ENCODE results near the gene MACC1. TPM values are rescaled to one million over a fixed set of nuclear protein-coding genes. Genes with fewer than 3 reads are reported as not detected.
A peak's percentile ranks its signal among the peaks of the same experiment; 100 is the strongest.

Gene MACC1
- total and polyA plus RNA-seq, 10 of the 15 experiments (the other 5 are each of a cell fraction or from before 2014, with no cell fraction given), result 6.0 to 61.1 (median 12.7) TPM

- TF ChIP-seq, protein P1, sequence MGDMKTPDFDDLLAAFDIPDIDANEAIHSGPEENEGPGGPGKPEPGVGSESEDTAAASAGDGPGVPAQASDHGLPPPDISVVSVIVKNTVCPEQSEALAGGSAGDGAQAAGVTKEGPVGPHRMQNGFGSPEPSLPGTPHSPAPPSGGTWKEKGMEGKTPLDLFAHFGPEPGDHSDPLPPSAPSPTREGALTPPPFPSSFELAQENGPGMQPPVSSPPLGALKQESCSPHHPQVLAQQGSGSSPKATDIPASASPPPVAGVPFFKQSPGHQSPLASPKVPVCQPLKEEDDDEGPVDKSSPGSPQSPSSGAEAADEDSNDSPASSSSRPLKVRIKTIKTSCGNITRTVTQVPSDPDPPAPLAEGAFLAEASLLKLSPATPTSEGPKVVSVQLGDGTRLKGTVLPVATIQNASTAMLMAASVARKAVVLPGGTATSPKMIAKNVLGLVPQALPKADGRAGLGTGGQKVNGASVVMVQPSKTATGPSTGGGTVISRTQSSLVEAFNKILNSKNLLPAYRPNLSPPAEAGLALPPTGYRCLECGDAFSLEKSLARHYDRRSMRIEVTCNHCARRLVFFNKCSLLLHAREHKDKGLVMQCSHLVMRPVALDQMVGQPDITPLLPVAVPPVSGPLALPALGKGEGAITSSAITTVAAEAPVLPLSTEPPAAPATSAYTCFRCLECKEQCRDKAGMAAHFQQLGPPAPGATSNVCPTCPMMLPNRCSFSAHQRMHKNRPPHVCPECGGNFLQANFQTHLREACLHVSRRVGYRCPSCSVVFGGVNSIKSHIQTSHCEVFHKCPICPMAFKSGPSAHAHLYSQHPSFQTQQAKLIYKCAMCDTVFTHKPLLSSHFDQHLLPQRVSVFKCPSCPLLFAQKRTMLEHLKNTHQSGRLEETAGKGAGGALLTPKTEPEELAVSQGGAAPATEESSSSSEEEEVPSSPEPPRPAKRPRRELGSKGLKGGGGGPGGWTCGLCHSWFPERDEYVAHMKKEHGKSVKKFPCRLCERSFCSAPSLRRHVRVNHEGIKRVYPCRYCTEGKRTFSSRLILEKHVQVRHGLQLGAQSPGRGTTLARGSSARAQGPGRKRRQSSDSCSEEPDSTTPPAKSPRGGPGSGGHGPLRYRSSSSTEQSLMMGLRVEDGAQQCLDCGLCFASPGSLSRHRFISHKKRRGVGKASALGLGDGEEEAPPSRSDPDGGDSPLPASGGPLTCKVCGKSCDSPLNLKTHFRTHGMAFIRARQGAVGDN (IDR thresholded peaks at IDR 0.05), result peak; percentile 80
- 0 out of 2 replicates have a peak, but pooled peaks have one; percentile 61 for TF ChIP-seq PAX5 (IDR thresholded peaks at IDR 0.05; ENCODE audit: borderline replicate concordance, low read depth, low read length)
- no peak for TF ChIP-seq SUPT20H (IDR thresholded peaks at IDR 0.05; ENCODE audit: borderline replicate concordance, control insufficient read depth, low read depth, low read length)
- TF ChIP-seq BHLHE40 (IDR thresholded peaks at IDR 0.05; ENCODE audit: borderline replicate concordance in 1 of 2, low read depth in 2 of 2, low read length in 1 of 2), result peak; percentile 51 to 68; a peak in 2 of 4 replicates
- TF ChIP-seq BMI1 (IDR thresholded peaks at IDR 0.05; ENCODE audit: borderline replicate concordance), result no peak
- TF ChIP-seq CBX5 (IDR thresholded peaks at IDR 0.05; ENCODE audit: low read depth), result no peak
- TF ChIP-seq, protein P2, sequence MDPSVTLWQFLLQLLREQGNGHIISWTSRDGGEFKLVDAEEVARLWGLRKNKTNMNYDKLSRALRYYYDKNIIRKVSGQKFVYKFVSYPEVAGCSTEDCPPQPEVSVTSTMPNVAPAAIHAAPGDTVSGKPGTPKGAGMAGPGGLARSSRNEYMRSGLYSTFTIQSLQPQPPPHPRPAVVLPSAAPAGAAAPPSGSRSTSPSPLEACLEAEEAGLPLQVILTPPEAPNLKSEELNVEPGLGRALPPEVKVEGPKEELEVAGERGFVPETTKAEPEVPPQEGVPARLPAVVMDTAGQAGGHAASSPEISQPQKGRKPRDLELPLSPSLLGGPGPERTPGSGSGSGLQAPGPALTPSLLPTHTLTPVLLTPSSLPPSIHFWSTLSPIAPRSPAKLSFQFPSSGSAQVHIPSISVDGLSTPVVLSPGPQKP (IDR thresholded peaks at IDR 0.05; ENCODE audit: low read depth, low read length), result peak; percentile 23; the same call in 1 of the 2 replicates
- peak; percentile 84 for TF ChIP-seq POLR2AphosphoS5 (IDR thresholded peaks at IDR 0.05; ENCODE audit: low read length)
- no peak for TF ChIP-seq BCLAF1 (IDR thresholded peaks at IDR 0.05)
- peak; percentile 1; the same call in 1 of the 2 replicates for TF ChIP-seq RAD51 (IDR thresholded peaks at IDR 0.05)
- peak; percentile 81 for TF ChIP-seq RUNX3 (IDR thresholded peaks at IDR 0.05; ENCODE audit: low read length)
- TF ChIP-seq ZNF622 (IDR thresholded peaks at IDR 0.05), result no peak
- TF ChIP-seq ZNF384 (IDR thresholded peaks at IDR 0.05; ENCODE audit: borderline replicate concordance, low read depth, low read length), result peak; percentile 82
- peak; percentile 68 for TF ChIP-seq RELB (IDR thresholded peaks at IDR 0.05; ENCODE audit: low read depth)
- TF ChIP-seq, protein P3, sequence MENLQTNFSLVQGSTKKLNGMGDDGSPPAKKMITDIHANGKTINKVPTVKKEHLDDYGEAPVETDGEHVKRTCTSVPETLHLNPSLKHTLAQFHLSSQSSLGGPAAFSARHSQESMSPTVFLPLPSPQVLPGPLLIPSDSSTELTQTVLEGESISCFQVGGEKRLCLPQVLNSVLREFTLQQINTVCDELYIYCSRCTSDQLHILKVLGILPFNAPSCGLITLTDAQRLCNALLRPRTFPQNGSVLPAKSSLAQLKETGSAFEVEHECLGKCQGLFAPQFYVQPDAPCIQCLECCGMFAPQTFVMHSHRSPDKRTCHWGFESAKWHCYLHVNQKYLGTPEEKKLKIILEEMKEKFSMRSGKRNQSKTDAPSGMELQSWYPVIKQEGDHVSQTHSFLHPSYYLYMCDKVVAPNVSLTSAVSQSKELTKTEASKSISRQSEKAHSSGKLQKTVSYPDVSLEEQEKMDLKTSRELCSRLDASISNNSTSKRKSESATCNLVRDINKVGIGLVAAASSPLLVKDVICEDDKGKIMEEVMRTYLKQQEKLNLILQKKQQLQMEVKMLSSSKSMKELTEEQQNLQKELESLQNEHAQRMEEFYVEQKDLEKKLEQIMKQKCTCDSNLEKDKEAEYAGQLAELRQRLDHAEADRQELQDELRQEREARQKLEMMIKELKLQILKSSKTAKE (IDR thresholded peaks at IDR 0.05; ENCODE audit: low read depth, poor library complexity, severe bottlenecking), result no peak
- TF ChIP-seq, protein P4, sequence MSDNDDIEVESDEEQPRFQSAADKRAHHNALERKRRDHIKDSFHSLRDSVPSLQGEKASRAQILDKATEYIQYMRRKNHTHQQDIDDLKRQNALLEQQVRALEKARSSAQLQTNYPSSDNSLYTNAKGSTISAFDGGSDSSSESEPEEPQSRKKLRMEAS (IDR thresholded peaks at IDR 0.05; ENCODE audit: low read depth, low read length), result no peak; the same call in 1 of the 2 replicates
Measured at GRCh38 chr7:20217193-20217948, at the start of gene MACC1 (continued).

All from GM12878 (cell line).